ENCODE data around the gene PLXND1.

PLXND1 gene

GRCh38 chr3:129562803-129563202 is 43.7 kb downstream of the PLXND1 start:
- DNase-seq (ENCODE audit: low spot score): no peak

GRCh38 chr3:129561619-129562248 is 44.7 kb downstream of the PLXND1 start:
- DNase-seq (ENCODE audit: low spot score): no peak

GRCh38 chr3:129560911-129561594 is 45.4 kb downstream of the PLXND1 start:
- DNase-seq (ENCODE audit: low spot score): no peak

GRCh38 chr3:129560269-129560787 is 46.1 kb downstream of the PLXND1 start:
- DNase-seq (ENCODE audit: low spot score): no peak

- no peak for DNase-seq (ENCODE audit: low spot score)
Observed at GRCh38 chr3:129559565-129560079, 46.9 kb downstream of the PLXND1 start.

GRCh38 chr3:129558772-129559564 is 47.5 kb downstream of the PLXND1 start:
- no peak for DNase-seq (ENCODE audit: low spot score)

GRCh38 chr3:129558081-129558771 is 48.2 kb downstream of the PLXND1 start:
- DNase-seq (ENCODE audit: low spot score): no peak

GRCh38 chr3:129557548-129557894 is 49.0 kb downstream of the PLXND1 start:
- DNase-seq (ENCODE audit: low spot score): no peak

- DNase-seq (ENCODE audit: low spot score): no peak
Observed at GRCh38 chr3:129556890-129557547, 49.5 kb downstream of the PLXND1 start.

GRCh38 chr3:129556358-129556695 is 50.1 kb downstream of the PLXND1 start:
- no peak for DNase-seq (ENCODE audit: low spot score)

- DNase-seq (ENCODE audit: low spot score): no peak
Observed at GRCh38 chr3:129555616-129556357, 50.7 kb downstream of the PLXND1 start.

- no peak for DNase-seq (ENCODE audit: low spot score)
Observed at GRCh38 chr3:129555153-129555550, 51.3 kb downstream of the PLXND1 start.

- no peak for DNase-seq (ENCODE audit: low spot score)
Observed at GRCh38 chr3:129554356-129555152, 51.9 kb downstream of the PLXND1 start.

GRCh38 chr3:129553719-129554118 is 52.8 kb downstream of the PLXND1 start:
- no peak for DNase-seq (ENCODE audit: low spot score)

GRCh38 chr3:129553171-129553570 is 53.3 kb downstream of the PLXND1 start:
- DNase-seq (ENCODE audit: low spot score): no peak

GRCh38 chr3:129552287-129553050 is 54.0 kb downstream of the PLXND1 start:
- no peak for DNase-seq (ENCODE audit: low spot score)

- no peak for DNase-seq (ENCODE audit: low spot score)
Observed at GRCh38 chr3:129549805-129550204, 56.7 kb downstream of the PLXND1 start.

- no peak for DNase-seq (ENCODE audit: low spot score)
Observed at GRCh38 chr3:129549006-129549800, 57.3 kb downstream of the PLXND1 start.

All from germinal center (tissue), 1 donor.